Measurements from ENCODE around the gene ZNF562. TPM values are rescaled to one million over a fixed set of nuclear protein-coding genes. Genes with fewer than 3 reads are reported as not detected.
A peak's percentile ranks its signal among the peaks of the same experiment; 100 is the strongest.

Gene ZNF562
- total and polyA plus RNA-seq, 10 of the 15 experiments (the other 5 are each of a cell fraction or from before 2014, with no cell fraction given): 5.2 to 21.1 (median 10.7) TPM

GRCh38 chr19:9621156-9622037 is 53.5 kb downstream of the ZNF562 start, which contains the start of gene ZNF561 (continued):
- peak; percentile 96 for TF ChIP-seq ELK1 (IDR thresholded peaks at IDR 0.05; ENCODE audit: low read depth, low read length)
- no peak for TF ChIP-seq NKRF (conservative IDR thresholded peaks at IDR 0.05)
- 0 out of 2 replicates have a peak, but pooled peaks have one; percentile 57 for TF ChIP-seq STAT3 (IDR thresholded peaks at IDR 0.05; ENCODE audit: low read depth, low read length)
- TF ChIP-seq PBX3 (IDR thresholded peaks at IDR 0.05; ENCODE audit: insufficient replicate concordance, low read depth, low read length): no peak
- TF ChIP-seq ZNF384 (IDR thresholded peaks at IDR 0.05; ENCODE audit: borderline replicate concordance, low read depth, low read length): no peak
- peak; percentile 89 for TF ChIP-seq POLR2AphosphoS5 (IDR thresholded peaks at IDR 0.05; ENCODE audit: low read length)
- TF ChIP-seq HCFC1 (IDR thresholded peaks at IDR 0.05; ENCODE audit: low read length): peak; percentile 75
- TF ChIP-seq RB1 (IDR thresholded peaks at IDR 0.05; ENCODE audit: borderline replicate concordance): 0 out of 2 replicates have a peak, but pooled peaks have one; percentile 93
- TF ChIP-seq SMAD5 (IDR thresholded peaks at IDR 0.05; ENCODE audit: low read depth): peak; percentile 69
- TF ChIP-seq CHD2 (IDR thresholded peaks at IDR 0.05; ENCODE audit: borderline replicate concordance, low read depth, low read length): peak; percentile 29; the same call in 1 of the 2 replicates
- TF ChIP-seq NRF1 (conservative IDR thresholded peaks at IDR 0.05; ENCODE audit: low read depth, low read length): no peak
- peak; percentile 66 for TF ChIP-seq FOXK2 (IDR thresholded peaks at IDR 0.05)
- TF ChIP-seq TCF7 (IDR thresholded peaks at IDR 0.05; ENCODE audit: borderline replicate concordance): no peak
- 0 out of 4 replicates have a peak, but pooled peaks of 1 of the 2 experiments have one; percentile 15 for TF ChIP-seq ETV6 (conservative IDR thresholded peaks at IDR 0.05 in 1 of 2, IDR thresholded peaks at IDR 0.05 in 1 of 2; ENCODE audit: borderline replicate concordance in 1 of 2, low read depth in 1 of 2)
- TF ChIP-seq CHD1 (IDR thresholded peaks at IDR 0.05; ENCODE audit: low read depth, low read length): peak; percentile 81; the same call in 1 of the 2 replicates
- 0 out of 2 replicates have a peak, but pooled peaks have one; percentile 57 for TF ChIP-seq MAX (IDR thresholded peaks at IDR 0.05; ENCODE audit: low read depth, low read length)
- TF ChIP-seq PAX8 (IDR thresholded peaks at IDR 0.05): no peak
- peak; percentile 88 for TF ChIP-seq KLF5 (IDR thresholded peaks at IDR 0.05; ENCODE audit: partially characterized antibody)
- peak; percentile 92 for TF ChIP-seq RUNX3 (IDR thresholded peaks at IDR 0.05; ENCODE audit: low read length)
- no peak for TF ChIP-seq EED (IDR thresholded peaks at IDR 0.05; ENCODE audit: low read depth)
- no peak for TF ChIP-seq WRNIP1 (IDR thresholded peaks at IDR 0.05; ENCODE audit: borderline replicate concordance, low read depth, low read length)
- peak; percentile 54; the same call in 1 of the 2 replicates for TF ChIP-seq MXI1 (IDR thresholded peaks at IDR 0.05; ENCODE audit: low read depth, low read length)
- TF ChIP-seq RELA (IDR thresholded peaks at IDR 0.05; ENCODE audit: borderline replicate concordance, partially characterized antibody): no peak
- 0 out of 2 replicates have a peak, but pooled peaks have one; percentile 19 for TF ChIP-seq ZBED1 (IDR thresholded peaks at IDR 0.05; ENCODE audit: borderline replicate concordance)
- peak; percentile 77; the same call in 1 of the 2 replicates for TF ChIP-seq PML (IDR thresholded peaks at IDR 0.05; ENCODE audit: low read length)
